Measurements from ENCODE around the gene NAP1L5.

Gene NAP1L5

GRCh38 chr4:88673886-88674285 lies 23.7 kb downstream of the NAP1L5 start:
- no peak overlapping the region for H3K27ac ChIP-seq
- TF ChIP-seq CTCF (IDR thresholded peaks at IDR 0.05) (no peak), ZFX (IDR thresholded peaks at IDR 0.05; ENCODE audit: borderline replicate concordance) (no peak)

GRCh38 chr4:88672987-88673386 lies 24.6 kb downstream of the NAP1L5 start:
- no peak overlapping the region for H3K27ac ChIP-seq
- no peak for TF ChIP-seq ZFX (IDR thresholded peaks at IDR 0.05; ENCODE audit: borderline replicate concordance)
- TF ChIP-seq CTCF (IDR thresholded peaks at IDR 0.05), result peak; percentile 82

GRCh38 chr4:88661739-88662138 lies 35.9 kb downstream of the NAP1L5 start:
- TF ChIP-seq CTCF (IDR thresholded peaks at IDR 0.05) (no peak), ZFX (IDR thresholded peaks at IDR 0.05; ENCODE audit: borderline replicate concordance) (no peak)
- no peak overlapping the region for H3K27ac ChIP-seq

GRCh38 chr4:88660446-88661294 lies 37.0 kb downstream of the NAP1L5 start:
- no peak overlapping the region for H3K27ac ChIP-seq

GRCh38 chr4:88659890-88660208 lies 37.8 kb downstream of the NAP1L5 start:
- TF ChIP-seq CTCF (IDR thresholded peaks at IDR 0.05) (no peak), ZFX (IDR thresholded peaks at IDR 0.05; ENCODE audit: borderline replicate concordance) (no peak)
- no peak overlapping the region for H3K27ac ChIP-seq

More at GRCh38 chr4:88660446-88661294, 37.0 kb downstream of the NAP1L5 start:
- TF ChIP-seq ZFX (IDR thresholded peaks at IDR 0.05; ENCODE audit: borderline replicate concordance) (no peak), CTCF (IDR thresholded peaks at IDR 0.05) (no peak)

- peak overlapping the region; percentile 37; the same call in 1 of the 2 replicates for H3K27ac ChIP-seq
- peak; percentile 84 for TF ChIP-seq CTCF (IDR thresholded peaks at IDR 0.05)
- no peak for TF ChIP-seq ZFX (IDR thresholded peaks at IDR 0.05; ENCODE audit: borderline replicate concordance)
Measured at GRCh38 chr4:88659055-88659889, 38.4 kb downstream of the NAP1L5 start.

- H3K27ac ChIP-seq, result no peak overlapping the region
- TF ChIP-seq ZFX (IDR thresholded peaks at IDR 0.05; ENCODE audit: borderline replicate concordance) (no peak), CTCF (IDR thresholded peaks at IDR 0.05) (no peak)
Measured at GRCh38 chr4:88655226-88655625, 42.4 kb downstream of the NAP1L5 start.
